GM19099 (cell line): ENCODE results near the gene SHBG.

Experiments used
- POLR2A ChIP-seq: IDR thresholded peaks from 3 replicates; pipeline ENCODE4 v1.6.1; 2011; ENCODE audit warnings: low read depth; ENCODE audit not compliant: insufficient read length; ENCODE audit errors: extremely low read depth

Gene SHBG

DNA sequence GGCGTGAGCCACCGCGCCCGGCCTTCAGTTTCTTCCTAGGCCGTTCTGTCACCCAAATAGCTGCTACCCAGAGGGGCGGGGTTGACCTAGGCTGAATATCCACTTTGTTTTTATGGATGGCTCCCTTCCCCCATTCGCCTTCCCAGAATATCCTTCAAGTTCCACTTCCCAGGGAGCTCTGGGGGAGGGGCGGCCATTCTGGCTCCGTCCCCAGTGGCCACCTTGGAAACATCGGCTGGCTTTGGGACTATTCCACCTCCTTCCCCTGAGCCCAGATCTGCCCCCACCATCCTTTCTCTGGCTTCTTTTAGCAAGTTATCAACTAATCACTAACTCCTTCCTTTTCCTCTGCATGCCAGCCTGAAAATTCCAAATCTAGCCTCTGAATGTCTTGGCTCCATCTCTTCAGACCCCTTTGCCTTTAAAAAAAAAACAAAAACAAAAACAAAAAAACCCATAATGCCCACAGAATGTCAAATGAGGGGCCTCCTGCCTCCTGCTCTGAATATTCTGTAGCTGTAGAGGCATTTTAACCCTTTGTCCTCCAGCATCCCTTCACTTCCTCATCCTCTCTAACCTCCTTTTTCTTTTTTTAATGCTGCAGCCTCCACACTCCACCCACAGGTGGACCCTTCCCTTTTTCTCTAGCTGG, 27.1 kb downstream of the SHBG start:
- TF ChIP-seq POLR2A = no peak

DNA sequence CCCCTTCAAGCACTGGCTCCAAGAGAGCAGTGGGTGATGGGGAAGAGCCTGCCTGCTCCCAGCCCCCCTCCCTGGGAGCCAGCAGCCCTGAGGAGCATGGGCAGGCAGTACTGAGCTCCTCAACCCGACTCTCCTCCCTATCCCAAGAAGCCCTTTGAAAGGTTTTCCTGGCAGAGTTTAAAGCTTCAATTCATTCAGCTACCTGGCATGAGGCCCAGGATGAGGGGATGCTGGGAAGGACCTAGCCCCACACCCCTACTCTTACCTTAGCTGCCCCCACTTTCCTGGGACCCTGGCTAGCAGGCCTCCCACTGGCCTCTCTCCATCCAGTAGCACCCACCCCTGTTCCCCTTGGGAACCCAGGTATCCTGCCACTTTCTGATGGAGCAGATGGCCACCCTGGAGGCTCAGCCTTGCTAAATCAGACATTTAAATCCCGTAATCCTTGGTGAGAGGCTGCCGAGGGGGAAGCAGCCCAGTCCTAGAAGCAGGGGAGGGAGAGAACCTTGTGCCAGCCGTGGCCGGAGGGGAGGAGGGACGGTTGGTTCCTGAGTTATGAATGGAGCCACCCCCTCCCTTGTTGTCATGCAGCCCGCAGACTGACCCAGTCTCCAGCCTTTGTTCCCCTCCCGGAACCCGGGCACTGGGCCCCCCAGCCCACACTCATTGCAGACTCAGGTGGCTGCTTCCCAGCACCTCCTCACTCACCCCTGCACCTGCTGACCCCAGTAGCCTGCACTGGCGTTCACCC, 37.9 kb downstream of the SHBG start:
- TF ChIP-seq POLR2A = no peak

DNA sequence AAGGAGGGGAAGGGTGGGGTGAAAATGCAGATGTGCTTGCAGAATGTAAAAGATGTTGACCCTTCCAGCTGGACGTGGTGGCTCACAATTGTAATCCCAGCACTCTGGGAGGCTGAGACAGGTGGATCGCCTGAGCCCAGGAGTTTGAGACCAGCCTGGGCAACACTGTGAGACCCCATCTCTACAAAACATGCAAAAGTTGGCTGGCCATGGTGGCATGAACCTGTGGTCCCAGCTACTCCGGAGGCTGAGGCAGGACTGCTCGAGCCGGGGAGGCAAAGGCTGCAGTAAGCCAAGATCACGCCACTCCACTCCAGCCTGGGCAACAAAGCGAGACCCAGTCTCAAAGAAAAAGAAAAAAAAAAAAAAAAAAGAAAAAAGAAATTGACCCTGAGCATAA, 38.5 kb downstream of the SHBG start:
- TF ChIP-seq POLR2A = no peak

DNA sequence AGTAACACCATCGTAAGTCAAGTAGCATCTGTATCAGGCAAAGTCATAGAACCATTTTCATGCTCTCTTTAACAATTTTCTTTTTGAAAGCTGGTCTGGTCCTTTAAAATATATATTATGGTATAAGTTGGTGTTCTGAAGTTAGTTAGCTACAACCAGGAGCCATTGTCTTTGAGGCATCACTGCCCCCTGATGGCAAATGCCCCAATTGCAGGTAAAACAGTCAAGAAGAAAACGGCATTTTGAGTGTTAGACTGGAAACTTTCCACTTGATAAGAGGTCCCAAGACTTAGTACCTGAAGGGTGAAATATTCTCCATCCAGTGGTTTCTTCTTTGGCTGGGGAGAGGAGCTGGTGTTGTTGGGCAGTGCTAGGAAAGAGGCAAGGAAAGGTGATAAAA, 43.3 kb downstream of the SHBG start:
- no peak for TF ChIP-seq POLR2A

DNA sequence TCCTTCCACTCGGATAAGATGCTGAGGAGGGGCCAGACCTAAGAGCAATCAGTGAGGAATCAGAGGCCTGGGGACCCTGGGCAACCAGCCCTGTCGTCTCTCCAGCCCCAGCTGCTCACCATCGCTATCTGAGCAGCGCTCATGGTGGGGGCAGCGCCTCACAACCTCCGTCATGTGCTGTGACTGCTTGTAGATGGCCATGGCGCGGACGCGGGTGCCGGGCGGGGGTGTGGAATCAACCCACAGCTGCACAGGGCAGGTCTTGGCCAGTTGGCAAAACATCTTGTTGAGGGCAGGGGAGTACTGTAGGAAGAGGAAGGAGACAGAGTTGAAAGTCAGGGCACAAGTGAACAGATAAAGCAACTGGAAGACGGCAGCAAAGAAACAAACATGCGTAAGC, 45.0 kb downstream of the SHBG start:
- no peak for TF ChIP-seq POLR2A

DNA sequence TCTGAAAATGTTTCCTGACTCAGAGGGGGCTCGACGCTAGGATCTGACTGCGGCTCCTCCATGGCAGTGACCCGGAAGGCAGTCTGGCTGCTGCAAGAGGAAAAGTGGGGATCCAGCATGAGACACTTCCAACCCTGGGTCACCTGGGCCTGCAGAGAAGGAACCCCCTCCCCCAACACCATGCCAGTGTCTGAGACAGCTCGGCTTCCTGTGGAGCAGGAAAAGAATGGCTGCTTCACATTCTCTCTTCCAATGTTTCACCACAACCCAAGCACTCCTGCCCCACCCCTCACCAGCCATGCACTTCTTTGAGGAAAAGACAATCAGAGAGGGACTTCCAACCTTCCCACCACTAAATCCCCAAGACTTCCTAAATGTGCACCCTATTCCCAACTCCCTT, 46.6 kb downstream of the SHBG start:
- TF ChIP-seq POLR2A = no peak

DNA sequence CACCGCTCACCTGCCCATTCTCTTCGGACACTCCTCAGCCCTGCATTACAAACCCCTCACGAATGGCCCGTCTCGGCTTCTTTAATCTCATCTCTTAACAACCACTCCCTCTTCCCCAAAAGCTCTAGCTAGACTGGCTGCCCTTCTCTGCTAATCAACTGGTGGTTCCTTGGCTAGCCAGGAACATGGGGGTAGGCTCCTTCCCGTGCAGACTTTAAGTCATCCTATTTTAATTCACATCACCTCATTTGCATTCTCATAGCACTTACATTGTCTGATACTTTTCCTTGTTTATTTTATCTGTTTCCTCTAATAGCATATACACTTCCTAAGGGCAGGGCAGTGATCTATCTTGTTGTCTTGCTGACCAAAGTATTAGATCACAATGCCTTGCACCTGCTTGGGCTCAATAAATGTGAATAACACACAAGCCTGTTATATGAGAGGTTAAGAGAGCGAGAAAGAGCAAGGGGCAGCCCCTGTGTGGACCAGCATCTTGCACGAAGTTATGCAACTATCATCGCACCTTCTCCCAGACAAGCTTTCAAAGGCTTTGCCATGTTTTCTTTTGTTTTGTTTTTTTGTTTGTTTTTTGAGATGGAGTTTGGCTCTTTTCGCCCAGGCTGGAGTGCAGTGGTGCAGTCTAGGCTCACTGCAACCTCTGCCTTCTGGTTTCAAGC, 47.6 kb downstream of the SHBG start:
- TF ChIP-seq POLR2A = no peak
